Gastrocnemius medialis (tissue), 4 donors: ENCODE data around the gene SUSD4. TPM values are rescaled to one million over a fixed set of nuclear protein-coding genes. Genes with fewer than 3 reads are reported as not detected.
A peak's percentile ranks its signal among the peaks of the same experiment; 100 is the strongest.

Source experiments
- ATAC-seq, 2 donors: fragments of 150-250 bp; one replicate each; pipeline ENCODE4 v1.9.1; 2016
- DNase-seq, 2 donors: peaks; one replicate each; pipeline ENCODE4 v3.0.0-alpha.2; 2019
- H3K27ac ChIP-seq, 4 donors: fragments of 200-600 bp; sonication (generic); 1 replicate in 1 of 4; 2 replicates in 3 of 4; pipeline ENCODE4 v1.5.1; 2016 to 2018; ENCODE audit warnings: mild to moderate bottlenecking in 2 of 4, moderate library complexity in 1 of 4
- H3K27me3 ChIP-seq, 3 donors: fragments of 200-600 bp; sonication (generic) in 2 of 3; 1 replicate in 1 of 3; 2 replicates in 2 of 3; pipeline versions ENCODE4 v1.5.1 to v1.6.0; 2016 to 2019; ENCODE audit warnings: mild to moderate bottlenecking in 1 of 3, moderate library complexity in 1 of 3
- H3K36me3 ChIP-seq, 2 donors: fragments of 200-600 bp; sonication (generic) in 1 of 2; one replicate each; pipeline ENCODE4 v1.5.1; 2017 to 2018
- H3K4me1 ChIP-seq, 2 donors: fragments of 200-600 bp; sonication (generic) in 1 of 2; one replicate each; pipeline ENCODE4 v1.5.1; 2016 to 2017; ENCODE audit warnings: mild to moderate bottlenecking in 2 of 2
- H3K4me3 ChIP-seq, 4 donors: fragments of 200-600 bp; sonication (generic) in 3 of 4; 1 replicate in 1 of 4; 2 replicates in 3 of 4; pipeline ENCODE4 v1.5.1; 2016 to 2019; ENCODE audit warnings: mild to moderate bottlenecking in 2 of 4
- H3K9me3 ChIP-seq, 3 donors: fragments of 200-600 bp; sonication (generic) in 2 of 3; 1 replicate in 1 of 3; 2 replicates in 2 of 3; pipeline ENCODE4 v1.5.1; 2016 to 2019
- CTCF ChIP-seq, 5 experiments: fragments of 450-650 bp in 3 of 5; fragments of 200-600 bp in 2 of 5; sonication (generic) in 2 of 5; IDR thresholded peaks in 4 of 5; conservative IDR thresholded peaks in 1 of 5; 1 replicate in 4 of 5; 2 replicates in 1 of 5; pipeline ENCODE4 v1.5.1; 2016 to 2019; ENCODE audit warnings: antibody characterized with exemption in 5 of 5, mild to moderate bottlenecking in 3 of 5, moderate library complexity in 3 of 5
- POLR2A ChIP-seq, 2 donors: fragments of 450-650 bp; IDR thresholded peaks; one replicate each; pipeline ENCODE4 v1.6.1; 2017; ENCODE audit warnings: antibody characterized with exemption in 2 of 2, mild to moderate bottlenecking in 2 of 2, moderate library complexity in 2 of 2
- in situ Hi-C, 4 donors: fragments of 200-750 bp; cut with MboI; loops; one replicate each; pipeline versions ENCODE4 v1.15.0 to v1.8.0; 2017; ENCODE audit warnings: low sequenced_read_pairs in 4 of 4
- intact Hi-C: fragments of 100-400 bp; cut with DNase I; formaldehyde crosslinking; loops from one replicate; pipeline ENCODE4 v1.15.1; 2023; ENCODE audit warnings: low total_unique reads
- total RNA-seq, 4 donors: library from RNA; depleted of rRNA; stranded (reverse); fragments of >200 nt; gene quantifications; one replicate each; pipeline versions ENCODE4 v1.1.0 to v1.2.3, GENCODE V29; 2016

SUSD4 gene
- total RNA-seq, 4 donors from 2014 or later = 1.2 to 4.0 (median 3.3) TPM; not detected in 1

GRCh38 chr1:223347583-223347982 is 16.4 kb downstream of the SUSD4 start:
- in situ Hi-C loops (no loop called here), intact Hi-C loops (no loop called here)
- no peaks in the 10 kb centered on the region for H3K9me3 ChIP-seq
- TF ChIP-seq CTCF (IDR thresholded peaks at IDR 0.05 in 4 of 5, conservative IDR thresholded peaks at IDR 0.05 in 1 of 5) = no peak
- TF ChIP-seq POLR2A (IDR thresholded peaks at IDR 0.05) = no peak
- H3K4me3 ChIP-seq = no peak overlapping the region
- no peak overlapping the region for H3K27ac ChIP-seq
- no peaks in the 10 kb centered on the region for H3K36me3 ChIP-seq
- DNase-seq (no peak), ATAC-seq (no peak)
- no peaks in the 10 kb centered on the region for H3K27me3 ChIP-seq
- H3K4me1 ChIP-seq = peaks cover 0 to 11% of the 10 kb centered on the region in 2 donors

- no peak overlapping the region for H3K4me3 ChIP-seq
- in situ Hi-C loops = no loop called here
- no peak overlapping the region for H3K27ac ChIP-seq
- DNase-seq (no peak), ATAC-seq (no peak)
- H3K9me3 ChIP-seq = no peaks in the 10 kb centered on the region
- H3K4me1 ChIP-seq = peaks cover 0 to 14% of the 10 kb centered on the region in 2 donors
- TF ChIP-seq CTCF (IDR thresholded peaks at IDR 0.05 in 4 of 5, conservative IDR thresholded peaks at IDR 0.05 in 1 of 5) (no peak), POLR2A (IDR thresholded peaks at IDR 0.05) (no peak)
- no peaks in the 10 kb centered on the region for H3K27me3 ChIP-seq
- intact Hi-C loops = no loop called here
- no peaks in the 10 kb centered on the region for H3K36me3 ChIP-seq
Observed at GRCh38 chr1:223346311-223346710, 17.7 kb downstream of the SUSD4 start.

GRCh38 chr1:223345720-223346119 is 18.3 kb downstream of the SUSD4 start:
- no peaks in the 10 kb centered on the region for H3K36me3 ChIP-seq
- no peak for DNase-seq
- no peak overlapping the region for H3K4me3 ChIP-seq
- in situ Hi-C loops (no loop called here), intact Hi-C loops (no loop called here)
- H3K27ac ChIP-seq = no peak overlapping the region
- ATAC-seq = no peak
- TF ChIP-seq POLR2A (IDR thresholded peaks at IDR 0.05) (no peak), CTCF (IDR thresholded peaks at IDR 0.05 in 4 of 5, conservative IDR thresholded peaks at IDR 0.05 in 1 of 5) (no peak)
- no peaks in the 10 kb centered on the region for H3K27me3 ChIP-seq
- H3K4me1 ChIP-seq = peaks cover 0 to 17% of the 10 kb centered on the region in 2 donors
- H3K9me3 ChIP-seq = no peaks in the 10 kb centered on the region

- ATAC-seq (peak in 1 of 2 donors; percentile 7), DNase-seq (no peak)
- in situ Hi-C loops (no loop called here), intact Hi-C loops (no loop called here)
- H3K27ac ChIP-seq = peak overlapping the region in 1 of 4 donors; percentile 25
- H3K9me3 ChIP-seq = no peaks in the 10 kb centered on the region
- no peaks in the 10 kb centered on the region for H3K27me3 ChIP-seq
- no peak for TF ChIP-seq CTCF (IDR thresholded peaks at IDR 0.05 in 4 of 5, conservative IDR thresholded peaks at IDR 0.05 in 1 of 5)
- TF ChIP-seq POLR2A (IDR thresholded peaks at IDR 0.05) = no peak
- H3K4me3 ChIP-seq = no peak overlapping the region
- no peaks in the 10 kb centered on the region for H3K36me3 ChIP-seq
- H3K4me1 ChIP-seq = peaks cover 0 to 20% of the 10 kb centered on the region in 2 donors
Observed at GRCh38 chr1:223344491-223344890, 19.5 kb downstream of the SUSD4 start.

GRCh38 chr1:223343692-223344091 is 20.3 kb downstream of the SUSD4 start:
- intact Hi-C loops (no loop called here), in situ Hi-C loops (no loop called here)
- ATAC-seq (no peak), DNase-seq (no peak)
- Histone ChIP-seq H3K9me3 (no peaks in the 10 kb centered on the region), H3K36me3 (no peaks in the 10 kb centered on the region), H3K27me3 (no peaks in the 10 kb centered on the region), H3K27ac (peak overlapping the region in 1 of 4 donors; percentile 25), H3K4me1 (peaks cover 0 to 27% of the 10 kb centered on the region in 2 donors), H3K4me3 (no peak overlapping the region)
- TF ChIP-seq POLR2A (IDR thresholded peaks at IDR 0.05) (no peak), CTCF (IDR thresholded peaks at IDR 0.05 in 4 of 5, conservative IDR thresholded peaks at IDR 0.05 in 1 of 5) (no peak)
